GM13976 (cell line): ENCODE measurements around the gene C1QB.

Experiments used
- DNase-seq: peaks from one replicate; pipeline ENCODE4 v3.0.0; 2012; ENCODE audit warnings: low spot score
- in situ Hi-C: fragments of 300-500 bp; cut with MboI; formaldehyde crosslinking; loops from one replicate; pipeline ENCODE4 v1.12.0; 2022; ENCODE audit warnings: low sequenced_read_pairs, mixed read lengths, inconsistent platforms; ENCODE audit not compliant: unreplicated experiment
- TF ChIP-seq, protein P1 (sequence below): IDR thresholded peaks from 2 replicates; pipeline ENCODE4 v1.5.1; 2012; ENCODE audit warnings: borderline replicate concordance, mild to moderate bottlenecking; ENCODE audit not compliant: insufficient read depth; ENCODE audit errors: extremely low read depth, missing control alignments, control extremely low read depth

Gene C1QB

DNA sequence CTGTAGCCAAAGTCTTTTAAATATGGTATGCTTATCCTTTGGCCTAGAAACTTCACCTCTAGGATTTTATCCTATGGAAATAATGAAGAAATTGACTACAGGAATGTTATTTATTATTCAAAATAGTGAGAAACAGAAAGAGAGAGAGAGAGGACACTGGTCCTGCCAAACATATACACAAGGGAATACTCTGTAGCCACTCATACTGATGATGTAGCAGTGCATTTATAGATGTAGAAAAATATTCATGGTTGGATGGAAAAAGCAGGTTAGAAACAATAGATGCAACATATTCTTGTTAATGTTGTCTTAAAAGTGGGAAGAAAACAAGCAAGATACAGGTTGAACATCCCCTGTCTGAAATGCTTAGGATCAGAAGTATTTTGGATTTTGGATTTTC, 35.4 kb downstream of the C1QB start:
- in situ Hi-C loops: no loop called here
- TF ChIP-seq, protein P1, sequence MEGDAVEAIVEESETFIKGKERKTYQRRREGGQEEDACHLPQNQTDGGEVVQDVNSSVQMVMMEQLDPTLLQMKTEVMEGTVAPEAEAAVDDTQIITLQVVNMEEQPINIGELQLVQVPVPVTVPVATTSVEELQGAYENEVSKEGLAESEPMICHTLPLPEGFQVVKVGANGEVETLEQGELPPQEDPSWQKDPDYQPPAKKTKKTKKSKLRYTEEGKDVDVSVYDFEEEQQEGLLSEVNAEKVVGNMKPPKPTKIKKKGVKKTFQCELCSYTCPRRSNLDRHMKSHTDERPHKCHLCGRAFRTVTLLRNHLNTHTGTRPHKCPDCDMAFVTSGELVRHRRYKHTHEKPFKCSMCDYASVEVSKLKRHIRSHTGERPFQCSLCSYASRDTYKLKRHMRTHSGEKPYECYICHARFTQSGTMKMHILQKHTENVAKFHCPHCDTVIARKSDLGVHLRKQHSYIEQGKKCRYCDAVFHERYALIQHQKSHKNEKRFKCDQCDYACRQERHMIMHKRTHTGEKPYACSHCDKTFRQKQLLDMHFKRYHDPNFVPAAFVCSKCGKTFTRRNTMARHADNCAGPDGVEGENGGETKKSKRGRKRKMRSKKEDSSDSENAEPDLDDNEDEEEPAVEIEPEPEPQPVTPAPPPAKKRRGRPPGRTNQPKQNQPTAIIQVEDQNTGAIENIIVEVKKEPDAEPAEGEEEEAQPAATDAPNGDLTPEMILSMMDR: no peak
- DNase-seq: no peak

DNA sequence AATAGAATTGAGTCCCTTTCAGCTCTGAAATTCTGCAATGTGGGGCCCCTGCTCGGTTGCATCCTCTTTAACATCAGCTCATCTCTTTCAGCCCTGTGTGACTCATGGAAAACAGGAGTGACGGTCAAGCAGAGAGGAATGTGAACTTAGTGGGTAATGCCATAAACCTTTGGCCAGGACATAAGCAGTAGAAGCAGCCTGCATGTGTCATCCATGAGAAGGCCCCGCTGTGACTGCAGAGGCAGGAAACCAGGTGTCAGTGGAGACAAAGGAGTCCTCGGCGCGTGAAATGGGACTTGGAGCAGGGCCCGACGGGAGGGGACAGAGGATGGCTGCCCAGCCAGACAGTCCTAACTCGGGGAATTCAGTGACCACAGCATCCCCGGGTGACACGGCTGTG, 36.5 kb downstream of the C1QB start:
- no peak for DNase-seq
- in situ Hi-C loops: no loop called here

DNA sequence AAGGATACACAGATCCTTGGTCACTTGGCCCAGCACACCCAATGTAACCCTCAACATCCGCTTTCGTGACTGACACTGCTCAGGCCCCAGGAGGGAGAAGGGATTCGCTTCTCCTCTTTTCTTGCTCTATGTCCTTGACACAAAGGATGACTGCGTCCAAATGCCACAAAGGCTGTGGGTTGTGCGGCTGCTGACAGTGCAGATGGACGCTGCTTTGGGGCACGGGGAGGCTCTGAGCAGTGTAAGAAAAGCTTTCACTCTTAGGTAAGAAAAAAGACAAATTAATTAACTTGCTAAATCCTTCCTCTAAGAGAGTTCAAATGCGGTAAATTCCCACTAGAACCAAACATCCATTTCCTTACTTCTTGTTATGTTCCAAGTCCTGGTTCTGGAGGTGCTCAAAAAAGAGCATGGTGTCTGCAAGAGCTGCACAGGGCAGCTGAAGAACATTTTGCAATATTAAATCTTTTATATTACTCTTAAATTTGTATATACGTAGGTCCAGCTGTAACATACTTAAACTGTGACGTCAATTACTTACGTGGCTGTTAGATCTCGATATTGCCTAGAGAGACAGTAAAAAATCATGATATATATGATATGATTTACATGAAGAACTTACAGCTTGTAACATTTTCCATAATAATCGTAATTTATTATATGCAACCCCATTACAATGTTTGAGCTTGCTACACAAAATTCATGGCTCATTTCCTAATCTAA, 38.2 kb downstream of the C1QB start:
- no peak for DNase-seq
- TF ChIP-seq, protein P1: no peak
- in situ Hi-C loops: no loop called here

More for the DNA sequence above, 36.5 kb downstream of the C1QB start:
- TF ChIP-seq, protein P1: no peak

DNA sequence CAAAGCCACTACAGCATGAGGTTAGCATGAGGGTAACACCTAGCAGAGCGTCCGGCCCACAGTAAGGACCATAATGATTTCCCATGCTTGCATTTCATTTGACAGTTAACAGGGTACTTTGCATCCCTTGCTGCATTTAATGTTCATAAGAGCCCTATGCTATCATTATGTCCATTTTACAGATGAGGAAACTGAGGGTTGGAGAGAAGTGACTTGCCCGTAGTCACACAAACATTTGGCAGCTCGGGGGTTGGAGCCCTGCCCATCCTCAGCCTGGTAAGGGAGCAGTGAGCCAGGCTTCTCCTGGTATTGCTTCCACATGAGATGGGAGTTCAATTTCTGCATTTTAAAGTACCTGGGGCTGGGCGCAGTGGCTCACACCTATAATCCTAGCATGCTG, 41.1 kb downstream of the C1QB start:
- DNase-seq: no peak
- TF ChIP-seq, protein P1: no peak
- in situ Hi-C loops: no loop called here

DNA sequence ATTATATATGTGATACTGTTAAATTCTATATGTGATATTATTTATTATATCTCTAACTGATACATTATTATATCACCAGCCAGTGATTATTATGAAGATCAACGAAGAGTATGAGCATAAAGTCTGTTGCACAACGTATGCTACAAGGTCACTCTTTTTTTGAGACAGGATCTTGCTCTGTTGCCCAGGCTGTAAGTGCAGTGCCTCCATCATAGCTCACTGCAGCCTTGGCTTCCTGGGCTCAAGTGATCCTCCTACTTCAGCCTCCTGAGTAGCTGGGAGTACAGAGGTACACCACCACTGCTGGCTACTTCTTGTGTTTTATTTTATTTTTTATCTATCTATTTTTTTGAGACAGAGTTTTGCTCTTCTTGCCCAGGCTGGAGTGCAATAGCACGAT, 43.6 kb downstream of the C1QB start:
- DNase-seq: no peak
- TF ChIP-seq, protein P1: no peak
- in situ Hi-C loops: no loop called here

DNA sequence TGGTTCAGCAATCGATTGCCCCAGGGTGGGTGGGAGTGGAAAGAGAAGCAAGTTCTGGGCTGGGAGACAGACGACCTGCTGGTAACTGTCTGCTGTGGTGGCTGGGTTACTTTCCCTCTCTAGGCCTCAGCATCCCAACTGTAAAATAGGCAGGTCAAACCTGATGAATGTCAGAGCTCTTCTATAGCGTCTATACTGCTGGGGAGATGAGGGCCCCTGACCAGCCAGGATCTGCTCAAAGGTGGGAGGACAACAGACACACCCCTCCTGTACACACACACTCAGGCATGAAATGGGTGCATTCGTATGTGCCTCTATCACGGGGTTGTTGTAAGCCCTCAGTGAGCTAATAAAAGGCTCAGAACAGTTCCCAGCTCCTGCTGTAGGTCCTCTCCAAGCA, 44.9 kb downstream of the C1QB start:
- TF ChIP-seq, protein P1: no peak
- no peak for DNase-seq
- in situ Hi-C loops: no loop called here
